ENCODE measurements around the gene SORBS2.
"Not testable (repeated sequence)": the region's sequence is repeated elsewhere in the genome, so short reads cannot be mapped to it uniquely, and the experiment has no call there.

SORBS2 gene

GRCh38 chr4:185560316-185560715 lies 251.7 kb downstream of the SORBS2 start:
- no peak for DNase-seq (ENCODE audit: low read depth in 2 of 2)

GRCh38 chr4:185559915-185560281 lies 252.1 kb downstream of the SORBS2 start:
- no peak for DNase-seq (ENCODE audit: low read depth in 2 of 2)

GRCh38 chr4:185559251-185559914 lies 252.6 kb downstream of the SORBS2 start:
- DNase-seq (ENCODE audit: low read depth in 2 of 2) = not testable (repeated sequence)

DNA sequence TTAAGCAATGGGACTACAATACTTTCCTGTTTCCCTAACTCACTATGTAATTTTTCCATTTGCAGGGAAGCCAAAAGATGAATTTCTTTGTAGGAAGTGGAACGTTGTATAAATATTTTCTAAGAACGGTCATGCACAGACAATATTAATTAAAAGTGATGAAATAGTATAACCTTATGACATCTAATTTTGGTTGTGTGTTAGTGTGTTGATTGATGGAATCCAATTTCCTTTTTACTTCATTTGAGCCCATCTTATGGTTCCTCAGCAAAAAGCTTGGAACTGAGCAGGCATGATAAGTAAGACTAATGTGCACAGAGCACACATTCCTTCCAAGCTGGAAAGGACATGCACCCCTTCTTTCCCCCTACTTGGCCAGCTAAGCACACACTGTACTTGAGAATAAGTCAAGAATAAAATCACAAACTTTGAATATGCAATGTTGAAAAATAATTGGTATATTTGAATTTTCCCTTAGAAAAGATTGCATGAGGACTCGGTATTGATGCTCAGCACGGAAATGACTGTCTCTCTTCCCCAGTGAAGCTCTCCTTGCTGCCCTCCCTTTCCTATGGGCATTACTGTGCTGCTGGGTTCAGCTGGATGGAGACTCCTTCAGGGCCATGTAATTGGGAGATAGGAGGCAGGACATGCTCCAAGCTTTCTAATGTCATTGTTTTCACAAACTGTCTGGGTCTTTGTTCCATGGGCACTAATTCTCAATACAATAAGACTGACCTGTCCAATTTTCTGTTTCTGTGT lies 257.4 kb downstream of the SORBS2 start:
- no peak for DNase-seq (ENCODE audit: low read depth in 2 of 2)

- no peak for DNase-seq (ENCODE audit: low read depth in 2 of 2)
Measured at GRCh38 chr4:185552254-185552653, 259.7 kb downstream of the SORBS2 start.

GRCh38 chr4:185550933-185551332 lies 261.1 kb downstream of the SORBS2 start:
- no peak for DNase-seq (ENCODE audit: low read depth in 2 of 2)

- DNase-seq (ENCODE audit: low read depth in 2 of 2) = no peak
Measured at GRCh38 chr4:185549095-185549639, 262.8 kb downstream of the SORBS2 start.

DNA sequence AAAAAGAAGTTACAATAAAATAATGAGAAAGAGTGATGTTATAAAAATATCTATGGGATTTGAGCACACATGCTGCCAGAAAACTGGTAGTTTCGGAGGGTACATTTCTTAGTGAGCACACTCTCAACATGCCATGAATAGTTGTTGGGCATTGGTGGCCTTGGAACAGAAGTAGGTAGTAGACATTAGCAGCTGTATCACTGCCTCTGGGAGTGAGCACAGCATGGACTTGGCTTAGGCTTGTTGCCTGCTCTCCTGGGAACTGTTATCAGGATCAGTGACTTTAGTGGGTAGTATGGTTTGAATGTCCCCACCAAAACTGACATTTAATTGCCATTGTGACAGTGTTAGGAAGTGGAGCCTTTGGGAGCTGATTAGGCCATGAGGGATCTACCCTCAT lies 263.4 kb downstream of the SORBS2 start:
- DNase-seq (ENCODE audit: low read depth in 2 of 2) = no peak

- DNase-seq (ENCODE audit: low read depth in 2 of 2) = no peak
Measured at GRCh38 chr4:185546335-185546734, 265.7 kb downstream of the SORBS2 start.

GRCh38 chr4:185542626-185543315 lies 269.2 kb downstream of the SORBS2 start:
- no peak for DNase-seq (ENCODE audit: low read depth in 2 of 2)

DNA sequence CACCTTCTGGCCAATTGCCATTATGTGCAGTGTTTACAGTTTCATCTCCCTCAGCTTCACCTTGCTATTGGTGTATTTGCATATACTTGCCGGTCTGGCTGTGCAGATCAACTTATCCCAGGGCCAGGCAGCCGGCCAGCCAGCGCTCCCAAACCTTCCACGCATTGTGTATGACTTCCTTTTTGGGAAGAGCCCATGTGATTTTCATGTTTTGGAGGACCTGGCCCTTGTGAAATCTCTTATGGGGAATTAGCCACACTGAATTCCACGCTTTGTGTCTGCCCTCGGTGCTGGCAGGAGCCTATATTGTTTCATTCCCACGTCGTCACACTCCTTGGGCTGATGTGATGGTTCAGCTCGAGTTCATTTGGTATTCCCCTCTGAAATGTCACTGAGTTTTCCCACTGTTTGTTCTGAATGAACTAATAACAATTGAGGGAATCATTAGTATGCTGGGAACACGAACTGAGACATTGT lies 270.7 kb downstream of the SORBS2 start:
- no peak for DNase-seq (ENCODE audit: low read depth in 2 of 2)

DNA sequence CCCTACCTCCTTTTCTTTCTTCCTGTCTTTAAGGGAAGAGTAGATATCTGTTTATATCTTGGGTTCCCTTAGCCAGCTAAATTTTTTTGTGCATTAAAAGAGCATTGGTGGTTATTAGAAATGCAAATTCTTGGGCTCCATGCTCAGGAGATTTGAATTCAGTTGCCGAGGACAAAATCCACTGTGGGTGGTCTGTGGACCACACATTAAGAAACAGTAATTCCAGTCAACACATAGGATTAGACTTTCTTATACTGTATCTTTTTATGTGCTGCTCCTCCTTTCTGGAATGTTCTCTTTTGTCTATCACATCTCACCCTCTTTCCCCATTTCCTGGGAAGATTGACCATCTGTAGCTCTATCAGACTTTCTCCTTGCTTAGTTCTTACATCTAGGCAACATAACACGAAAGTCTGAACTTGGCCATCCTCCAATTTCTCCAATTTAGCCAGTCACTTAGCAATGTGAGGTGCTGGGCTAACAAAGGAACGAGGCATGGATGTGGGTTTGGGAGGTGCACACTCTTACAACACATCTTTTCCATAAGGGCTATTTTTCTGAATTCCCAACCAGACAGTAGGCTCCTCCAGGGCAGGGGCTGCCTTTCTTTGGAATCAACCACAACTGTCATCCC lies 271.4 kb downstream of the SORBS2 start:
- DNase-seq (ENCODE audit: low read depth in 2 of 2) = no peak

DNA sequence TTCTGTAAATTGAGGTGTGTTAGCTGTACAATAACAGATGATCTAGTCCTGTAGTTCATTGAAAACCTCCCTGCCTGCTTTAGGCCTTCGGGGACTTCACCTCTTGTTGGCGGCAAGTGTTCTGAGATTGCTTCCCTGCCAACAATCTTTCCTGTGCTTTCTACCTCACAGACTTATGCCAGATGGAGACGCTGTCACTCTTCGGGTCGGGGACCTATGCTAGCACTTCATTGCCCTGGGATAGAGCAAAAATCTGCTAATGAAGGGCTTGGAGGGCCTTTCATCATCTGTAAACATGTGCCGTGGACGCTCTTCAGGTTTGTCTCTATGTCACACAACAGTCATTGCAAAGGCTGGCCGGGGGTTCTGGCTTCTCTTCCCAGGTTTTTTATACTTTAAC lies 272.0 kb downstream of the SORBS2 start:
- DNase-seq (ENCODE audit: low read depth in 2 of 2) = no peak

DNA sequence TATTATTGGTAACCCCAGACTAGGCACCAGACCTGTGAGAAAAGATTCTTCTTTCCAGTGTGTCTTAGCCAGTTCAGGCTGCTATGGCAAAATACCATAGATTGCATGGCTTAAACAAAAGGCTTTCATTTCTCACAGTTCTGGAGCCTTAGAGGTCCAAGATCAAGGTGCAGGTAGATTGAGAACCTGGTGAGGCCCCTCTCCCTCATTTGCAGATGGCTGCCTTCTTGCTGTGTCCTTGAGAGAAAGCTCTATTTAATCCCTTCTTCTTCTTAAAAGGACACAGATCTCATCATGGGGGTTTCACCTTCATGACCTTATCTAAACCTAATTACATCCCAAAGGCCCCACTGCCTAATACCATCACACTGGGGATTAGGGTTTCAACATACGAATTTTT lies 273.2 kb downstream of the SORBS2 start:
- no peak for DNase-seq (ENCODE audit: low read depth in 2 of 2)

DNA sequence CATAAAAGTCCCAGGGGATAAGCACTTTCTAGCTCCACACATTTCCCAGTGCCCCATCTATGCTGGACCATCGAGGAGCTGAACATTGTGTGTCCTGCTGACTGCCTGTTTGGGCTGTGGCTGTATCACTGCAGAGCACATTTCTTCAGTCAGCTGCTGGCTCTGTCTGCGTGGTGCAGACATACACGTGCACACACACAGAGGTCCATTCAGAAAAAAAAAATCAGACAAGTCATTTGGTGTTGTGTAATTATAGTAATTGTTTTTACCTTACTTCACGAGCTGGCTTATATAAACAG lies 275.6 kb downstream of the SORBS2 start:
- DNase-seq (ENCODE audit: low read depth in 2 of 2) = no peak

GRCh38 chr4:185535612-185536410 lies 276.2 kb downstream of the SORBS2 start:
- DNase-seq (ENCODE audit: low read depth in 2 of 2) = no peak

Measured in stimulated activated CD8-positive, alpha-beta memory T cell treated with anti-CD3 and anti-CD28 coated beads, Interleukin-7, amount 100 ng/mL, for 1 hour (primary cell).